VCaP (cell line): ENCODE data around the gene SCEL.

ENCODE experiments used
- H3K27ac ChIP-seq: fragments of 450-650 bp; 2 replicates; pipeline ENCODE4 v1.5.1; 2017
- TF ChIP-seq, protein P1 (sequence below): fragments of 450-650 bp; conservative IDR thresholded peaks from 2 replicates; pipeline ENCODE4 v1.5.1; 2017; ENCODE audit warnings: mild to moderate bottlenecking, moderate library complexity

Gene SCEL

DNA sequence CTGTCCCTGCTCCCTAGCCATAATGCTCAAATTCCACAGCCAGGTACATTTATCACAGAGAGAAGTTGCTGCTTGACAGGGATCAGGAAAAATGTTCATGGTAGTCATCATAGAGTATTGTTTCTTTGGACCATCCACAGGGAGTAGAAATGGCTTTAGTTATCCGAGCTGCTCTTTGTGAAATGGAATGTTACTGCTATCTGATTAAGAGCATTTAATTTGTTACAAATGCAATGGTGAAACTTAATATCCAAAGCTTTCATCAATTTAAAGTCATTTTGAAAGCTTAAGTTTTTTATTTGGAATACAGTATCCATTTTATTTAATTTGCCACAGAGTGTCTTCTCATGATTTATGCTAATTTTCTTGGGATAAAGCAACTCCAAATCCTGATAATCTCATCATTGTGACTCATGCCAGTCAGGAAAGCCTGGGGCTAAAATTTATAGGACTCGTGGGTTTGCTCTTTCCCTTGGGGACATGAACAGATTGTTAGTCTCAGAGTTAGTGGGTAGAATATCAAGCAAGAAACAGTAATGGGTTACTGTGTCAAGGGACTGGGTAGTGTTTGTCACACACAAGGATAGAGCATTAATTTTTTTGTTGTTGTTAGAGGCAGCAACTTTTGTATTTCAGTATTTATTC lies 59.8 kb downstream of the SCEL start:
- no peak overlapping the region for H3K27ac ChIP-seq
- TF ChIP-seq, protein P1, sequence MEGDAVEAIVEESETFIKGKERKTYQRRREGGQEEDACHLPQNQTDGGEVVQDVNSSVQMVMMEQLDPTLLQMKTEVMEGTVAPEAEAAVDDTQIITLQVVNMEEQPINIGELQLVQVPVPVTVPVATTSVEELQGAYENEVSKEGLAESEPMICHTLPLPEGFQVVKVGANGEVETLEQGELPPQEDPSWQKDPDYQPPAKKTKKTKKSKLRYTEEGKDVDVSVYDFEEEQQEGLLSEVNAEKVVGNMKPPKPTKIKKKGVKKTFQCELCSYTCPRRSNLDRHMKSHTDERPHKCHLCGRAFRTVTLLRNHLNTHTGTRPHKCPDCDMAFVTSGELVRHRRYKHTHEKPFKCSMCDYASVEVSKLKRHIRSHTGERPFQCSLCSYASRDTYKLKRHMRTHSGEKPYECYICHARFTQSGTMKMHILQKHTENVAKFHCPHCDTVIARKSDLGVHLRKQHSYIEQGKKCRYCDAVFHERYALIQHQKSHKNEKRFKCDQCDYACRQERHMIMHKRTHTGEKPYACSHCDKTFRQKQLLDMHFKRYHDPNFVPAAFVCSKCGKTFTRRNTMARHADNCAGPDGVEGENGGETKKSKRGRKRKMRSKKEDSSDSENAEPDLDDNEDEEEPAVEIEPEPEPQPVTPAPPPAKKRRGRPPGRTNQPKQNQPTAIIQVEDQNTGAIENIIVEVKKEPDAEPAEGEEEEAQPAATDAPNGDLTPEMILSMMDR: no peak

DNA sequence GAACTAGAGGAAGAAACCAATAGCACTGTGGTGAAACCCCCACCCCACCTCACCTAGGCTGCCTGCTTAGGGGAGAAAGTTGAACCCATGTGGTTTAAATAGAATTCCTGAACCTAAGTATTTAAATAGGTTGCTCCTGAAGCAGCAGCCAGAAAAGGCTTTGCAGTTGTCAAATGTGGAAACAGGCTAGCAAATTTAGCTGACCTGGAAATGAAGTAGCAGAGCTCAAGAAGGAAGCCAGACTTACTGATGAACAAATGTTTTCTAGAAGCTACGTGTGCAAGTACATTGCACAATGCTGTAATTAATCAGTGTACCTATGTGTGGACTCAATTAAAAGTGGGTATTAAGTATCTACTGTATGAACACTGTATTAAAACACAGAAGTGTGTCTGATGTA lies 61.3 kb downstream of the SCEL start:
- H3K27ac ChIP-seq: no peak overlapping the region
- TF ChIP-seq, protein P1: no peak

DNA sequence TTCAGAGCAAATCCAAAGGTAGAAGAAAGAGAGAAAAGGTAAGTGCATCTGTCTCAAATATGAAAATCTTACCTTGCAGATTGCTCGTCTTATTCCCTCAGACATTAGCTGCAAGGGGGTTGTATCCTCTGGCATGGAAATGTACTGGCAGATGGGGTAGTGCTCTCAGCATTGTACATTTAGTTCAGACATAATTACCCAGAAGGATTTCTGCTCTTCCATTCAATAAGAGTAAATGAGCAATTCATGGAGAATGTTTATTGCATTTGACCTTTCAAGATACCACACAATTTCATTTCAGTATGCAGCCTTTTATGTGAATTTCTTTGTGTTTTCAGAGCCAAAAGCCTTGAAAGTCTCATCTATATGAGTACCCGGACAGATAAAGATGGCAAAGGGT lies 63.8 kb downstream of the SCEL start:
- no peak overlapping the region for H3K27ac ChIP-seq
- TF ChIP-seq, protein P1: no peak

DNA sequence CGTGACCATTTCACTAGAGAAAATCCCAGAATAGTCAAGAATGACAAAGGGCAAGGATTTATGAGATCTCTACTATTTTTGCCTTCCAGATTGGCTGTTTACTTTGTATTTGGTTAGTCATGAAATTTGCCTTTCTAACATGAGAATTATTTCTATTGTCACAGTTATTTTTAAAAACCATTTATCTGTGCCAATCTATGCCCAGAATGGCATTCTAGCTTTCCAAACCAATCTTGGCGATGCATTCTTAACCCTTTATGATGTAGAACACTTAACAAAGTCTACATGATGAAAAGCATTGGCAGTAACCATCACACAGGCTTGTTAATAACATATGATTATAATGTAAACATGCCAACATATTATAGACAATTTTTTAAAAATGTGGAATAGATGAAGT lies 65.2 kb downstream of the SCEL start:
- TF ChIP-seq, protein P1: no peak
- H3K27ac ChIP-seq: no peak overlapping the region

DNA sequence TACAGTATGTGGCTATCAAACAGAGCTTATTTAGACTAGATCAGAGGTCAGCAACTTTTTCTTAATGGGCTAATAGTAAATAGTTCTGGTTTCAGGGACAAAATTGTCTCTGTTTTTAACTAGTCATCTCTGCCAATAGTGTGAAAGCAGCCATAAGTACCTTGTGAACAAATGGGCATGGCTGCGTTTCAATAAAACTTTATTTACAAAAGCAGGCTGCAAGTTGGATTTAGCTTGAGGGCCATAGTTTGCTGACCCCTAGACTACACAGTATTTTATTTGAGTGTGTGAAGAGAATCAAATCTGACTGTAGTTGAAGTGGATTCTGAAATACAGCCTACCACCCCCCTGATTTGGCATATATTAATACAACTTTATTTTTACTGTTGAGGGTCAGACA lies 75.6 kb downstream of the SCEL start:
- TF ChIP-seq, protein P1: no peak

DNA sequence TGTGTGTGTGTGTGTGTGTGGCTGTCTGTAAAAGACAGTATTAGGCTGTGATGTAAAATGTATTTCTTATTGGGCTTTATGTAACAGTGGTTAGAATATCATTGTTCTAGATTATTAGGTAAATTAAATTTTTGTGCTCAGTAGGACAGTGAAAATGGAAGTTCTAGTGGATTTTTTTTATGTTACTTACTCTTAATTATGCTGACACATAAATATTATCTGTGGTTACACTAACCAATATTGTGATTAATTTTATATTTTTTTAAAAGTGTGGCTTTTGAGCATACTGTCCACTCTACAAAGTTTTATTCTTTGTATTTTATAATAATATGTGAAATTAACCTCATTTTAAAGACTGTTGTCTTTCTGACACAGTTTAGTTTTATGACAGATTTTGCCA lies 80.5 kb downstream of the SCEL start:
- no peak overlapping the region for H3K27ac ChIP-seq
- TF ChIP-seq, protein P1: no peak

More for the DNA sequence above, 75.6 kb downstream of the SCEL start:
- no peak overlapping the region for H3K27ac ChIP-seq

DNA sequence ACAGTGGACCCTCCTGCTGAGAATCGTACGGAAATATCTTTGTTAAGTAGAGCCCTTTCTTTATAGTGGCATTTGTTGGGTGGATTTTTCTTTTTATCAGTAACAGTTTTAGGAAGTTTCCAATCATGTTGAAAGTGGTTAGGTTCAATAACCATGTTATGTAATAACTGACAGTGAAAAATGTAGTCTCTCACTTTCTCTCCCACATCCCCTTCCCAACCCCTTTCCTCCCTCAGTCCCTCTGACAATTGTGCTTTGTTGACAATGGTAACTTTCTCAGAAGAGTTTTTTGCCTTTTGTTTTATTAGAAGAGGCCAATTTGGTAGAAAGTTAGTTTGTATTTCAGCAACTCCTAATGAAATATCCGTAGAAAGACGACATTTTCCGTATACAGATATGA lies 84.1 kb downstream of the SCEL start:
- TF ChIP-seq, protein P1: no peak
- H3K27ac ChIP-seq: no peak overlapping the region
